DMS153 treated with DMSO at 0.1 percent for 48 hours (cell line): ENCODE results near the gene DYRK3.

Source experiments
- DNase-seq: peaks from one replicate; lab custom pipeline; 2025; ENCODE audit not compliant: unreplicated experiment; lab: John Stamatoyannopoulos, UW

Gene DYRK3

GRCh38 chr1:206681359-206681758, 46.0 kb downstream of the DYRK3 start:
- DNase-seq: no peak

- DNase-seq: no peak
Observed at GRCh38 chr1:206682111-206682510, 46.8 kb downstream of the DYRK3 start.

DNA sequence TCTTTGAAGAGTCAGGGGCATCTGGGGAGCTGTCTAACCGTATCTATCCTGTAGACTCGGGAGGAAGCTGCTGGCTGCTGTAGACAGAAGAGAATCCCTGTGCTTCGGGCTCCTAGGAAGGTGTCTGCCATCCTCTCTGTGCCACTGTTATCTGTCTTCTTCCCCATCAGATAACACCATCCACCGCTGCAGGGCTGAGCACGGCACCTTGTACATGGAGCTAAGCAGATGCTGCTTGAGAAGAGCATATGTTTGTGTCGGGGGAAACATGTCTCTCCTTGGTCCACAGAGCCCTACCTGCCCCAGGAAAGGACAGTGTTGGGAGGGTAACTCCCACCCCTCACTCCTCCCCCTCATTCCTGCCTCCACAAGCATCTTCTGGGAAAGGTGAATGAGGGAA, 48.0 kb downstream of the DYRK3 start:
- no peak for DNase-seq

GRCh38 chr1:206684003-206684402, 48.7 kb downstream of the DYRK3 start:
- DNase-seq: no peak

DNA sequence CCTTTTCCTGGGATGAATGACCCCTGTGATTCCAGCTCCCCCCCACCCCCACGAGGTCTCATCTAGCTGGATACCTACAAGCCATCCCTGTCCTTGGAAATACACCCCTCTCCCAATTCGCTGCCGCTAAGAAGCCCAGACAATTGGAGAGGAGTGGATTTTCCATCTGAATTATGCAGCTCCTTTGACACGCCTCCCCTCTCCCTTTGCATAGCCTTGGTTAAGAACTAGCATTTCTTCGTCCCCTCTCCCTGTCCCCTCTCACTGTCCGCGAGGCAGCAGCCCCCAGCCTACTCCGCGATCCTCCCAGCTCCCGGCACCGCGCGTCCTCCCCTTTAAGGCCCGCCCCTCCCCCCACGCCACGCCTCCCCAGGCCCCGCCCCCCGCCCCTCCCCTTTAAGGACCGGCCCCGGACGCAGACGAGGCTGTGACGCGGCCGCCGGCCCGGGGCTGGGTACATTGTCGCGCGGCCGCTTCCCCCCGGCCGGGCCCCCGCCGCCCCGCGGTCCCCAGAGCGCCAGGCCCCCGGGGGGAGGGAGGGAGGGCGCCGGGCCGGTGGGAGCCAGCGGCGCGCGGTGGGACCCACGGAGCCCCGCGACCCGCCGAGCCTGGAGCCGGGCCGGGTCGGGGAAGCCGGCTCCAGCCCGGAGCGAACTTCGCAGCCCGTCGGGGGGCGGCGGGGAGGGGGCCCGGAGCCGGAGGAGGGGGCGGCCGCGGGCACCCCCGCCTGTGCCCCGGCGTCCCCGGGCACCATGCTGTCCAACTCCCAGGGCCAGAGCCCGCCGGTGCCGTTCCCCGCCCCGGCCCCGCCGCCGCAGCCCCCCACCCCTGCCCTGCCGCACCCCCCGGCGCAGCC, 49.4 kb downstream of the DYRK3 start, which contains the start of gene MAPKAPK2:
MAPKAPK2 (plus strand) TSS at position 428 of the 856 bp plus-strand sequence; CDS start at position 753, 325 bp downstream.
- peak; percentile 62 for DNase-seq

GRCh38 chr1:206685334-206685768, 50.0 kb downstream of the DYRK3 start:
- DNase-seq: no peak

GRCh38 chr1:206685769-206686477, 50.6 kb downstream of the DYRK3 start:
- no peak for DNase-seq

GRCh38 chr1:206686478-206687249, 51.3 kb downstream of the DYRK3 start:
- no peak for DNase-seq

GRCh38 chr1:206687251-206687914, 52.0 kb downstream of the DYRK3 start:
- DNase-seq: no peak

DNA sequence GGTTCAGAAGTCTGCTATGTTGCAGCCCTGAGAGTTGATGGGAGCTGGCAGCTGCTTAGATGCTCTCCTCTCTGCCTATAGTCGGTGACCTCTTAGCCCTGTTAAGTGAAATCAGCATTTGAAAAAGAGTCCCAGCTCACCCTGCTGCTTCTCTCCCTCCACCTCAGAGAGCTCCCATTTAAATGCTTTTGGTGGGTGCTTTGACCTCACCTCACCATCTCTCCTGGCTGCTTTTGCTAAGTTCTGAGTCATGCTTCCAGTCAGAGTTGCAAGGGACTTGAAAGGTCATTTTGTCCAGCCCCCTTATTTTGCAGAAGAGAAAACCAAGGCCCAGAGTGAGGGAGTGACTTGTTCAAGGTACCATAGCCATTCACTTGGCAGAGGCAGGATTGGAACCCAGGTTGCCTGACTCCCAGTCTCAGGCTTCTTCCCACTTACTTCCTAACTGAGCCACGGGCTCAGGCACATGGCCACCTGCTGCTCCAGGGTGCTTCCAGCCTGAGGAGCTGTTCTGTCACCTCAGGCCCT, 52.6 kb downstream of the DYRK3 start:
- no peak for DNase-seq

DNA sequence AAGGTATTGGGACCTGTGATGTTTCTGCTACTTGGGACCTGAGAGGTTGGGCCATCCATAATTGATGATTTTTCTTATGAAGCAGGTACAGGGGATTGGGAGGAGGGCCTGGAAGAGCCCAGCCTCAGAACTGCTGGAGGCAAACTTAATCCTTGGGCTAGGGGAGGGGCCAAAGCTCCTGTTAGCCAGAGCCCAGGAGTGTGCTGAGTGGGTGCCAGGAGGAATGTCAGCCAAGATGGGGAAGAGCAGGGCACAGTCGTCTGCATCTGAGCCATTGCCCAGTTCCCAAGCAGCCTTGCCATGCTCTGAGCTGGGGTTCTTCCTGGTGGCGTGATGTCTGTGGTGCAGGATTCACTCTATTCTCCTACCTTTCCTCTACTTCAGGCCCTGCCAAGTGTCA, 55.2 kb downstream of the DYRK3 start:
- DNase-seq: no peak

- DNase-seq: no peak
Observed at GRCh38 chr1:206691604-206692003, 56.3 kb downstream of the DYRK3 start.

DNA sequence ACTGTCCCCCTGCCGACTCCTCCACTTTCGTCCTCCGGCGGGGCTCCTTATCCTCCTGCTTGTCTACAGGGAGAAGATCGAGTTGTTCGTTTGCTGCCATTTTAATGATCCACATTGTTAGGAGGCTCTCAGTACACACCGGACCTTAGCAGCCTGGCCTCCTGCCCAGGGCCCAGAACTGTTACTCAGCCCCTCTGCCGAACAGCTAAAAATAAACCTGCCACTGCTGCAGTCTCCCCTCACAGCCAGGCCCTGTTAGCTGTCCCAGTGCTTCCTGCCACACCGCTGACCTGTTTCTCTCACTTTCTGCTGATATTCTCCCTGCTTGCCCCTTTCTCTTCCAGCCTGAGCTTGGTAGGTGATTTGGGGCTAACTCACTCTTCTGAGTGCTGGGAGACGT, 57.7 kb downstream of the DYRK3 start:
- peak; percentile 55 for DNase-seq

GRCh38 chr1:206693592-206693991, 58.3 kb downstream of the DYRK3 start:
- no peak for DNase-seq

GRCh38 chr1:206694171-206695124, 59.1 kb downstream of the DYRK3 start:
- DNase-seq: no peak

DNA sequence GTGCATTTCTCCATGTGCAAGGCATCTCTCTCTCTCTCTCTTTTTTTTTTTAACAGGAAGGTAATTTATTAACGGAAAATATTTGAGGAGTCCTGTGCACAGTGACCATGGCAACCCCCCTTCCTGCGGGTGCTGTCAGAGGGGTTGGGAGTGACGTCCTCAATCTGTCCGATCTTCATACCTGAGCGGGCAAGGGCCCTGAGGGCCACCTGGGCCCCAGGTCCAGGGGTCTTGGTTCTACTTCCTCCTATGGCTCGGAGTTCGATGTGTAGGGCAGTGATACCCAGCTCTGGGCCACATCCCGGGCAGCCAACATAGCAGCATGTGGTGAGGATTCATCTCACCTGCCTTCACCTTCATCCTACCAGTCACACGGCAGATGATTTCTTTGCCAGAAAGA, 60.4 kb downstream of the DYRK3 start:
- DNase-seq: no peak

DNA sequence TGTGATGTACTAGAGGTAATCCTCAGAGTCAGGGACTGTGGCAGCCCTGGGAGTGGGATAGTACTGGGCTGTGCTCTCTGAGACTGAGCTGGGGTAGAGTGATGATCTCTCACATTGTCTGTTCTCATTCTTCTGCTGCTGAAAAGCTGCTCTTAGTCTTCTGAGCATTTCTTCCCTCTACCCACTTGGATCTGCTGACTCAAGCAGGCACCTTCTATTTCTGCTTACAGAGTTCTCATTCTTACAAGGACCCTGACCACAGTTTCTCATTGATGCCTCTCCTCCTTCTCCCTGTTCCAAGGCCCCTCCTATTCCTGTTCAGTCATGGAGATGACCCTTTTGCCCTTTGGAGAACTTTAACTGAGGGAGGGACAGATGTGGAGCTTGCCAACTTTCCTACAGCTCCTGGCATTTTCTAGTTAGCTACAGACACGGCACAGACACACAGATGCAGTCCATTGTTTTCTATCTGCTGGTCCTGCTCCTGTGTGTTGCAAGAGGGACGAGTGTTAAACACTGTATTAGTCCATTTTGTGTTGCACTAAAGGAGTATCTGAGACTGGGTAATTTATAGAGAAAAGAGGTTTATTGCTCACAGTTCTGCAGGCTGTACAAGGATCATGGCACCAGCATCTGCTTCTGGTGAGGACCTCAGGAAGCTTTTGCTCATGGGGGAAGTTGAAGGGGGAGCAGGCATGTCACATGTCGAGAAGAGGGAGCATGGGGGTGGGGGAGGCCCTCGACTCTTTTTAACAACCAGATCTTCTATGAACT, 61.7 kb downstream of the DYRK3 start:
- no peak for DNase-seq

DNA sequence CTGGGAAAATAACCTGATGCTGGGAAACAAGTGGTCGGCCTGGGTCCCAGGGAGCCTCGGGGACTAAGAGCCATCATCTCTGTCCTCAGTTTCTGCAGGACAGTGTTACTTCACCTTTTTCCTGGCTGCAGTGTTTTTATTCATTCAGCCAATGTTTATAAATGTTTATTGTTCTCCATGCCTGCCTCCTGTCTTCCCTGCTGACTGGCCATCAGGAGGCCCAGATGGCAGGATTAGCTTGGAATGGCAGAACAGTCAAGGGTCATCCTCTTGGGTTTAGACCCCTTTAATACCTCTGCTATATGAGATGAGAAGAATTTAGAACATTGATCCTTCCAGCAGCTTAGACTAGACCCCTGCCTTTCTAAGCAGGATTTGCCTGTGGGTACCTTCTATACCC, 62.7 kb downstream of the DYRK3 start:
- DNase-seq: no peak
